Keratinocyte (primary cell): Measurements from ENCODE around the gene ACSL6. TPM values are rescaled to one million over a fixed set of nuclear protein-coding genes. Genes with fewer than 3 reads are reported as not detected.

ENCODE experiments used
- DNase-seq: peaks from one replicate; pipeline ENCODE4 v3.0.0-alpha.2; 2011; ENCODE audit warnings: low read depth, missing footprints, low spot score
- FAIRE-seq: peaks from 2 replicates; lab custom pipeline; 2011; peaks lifted over from hg19 to GRCh38; lab: Jason Lieb, UNC
- H2AFZ ChIP-seq: 2 replicates; pipeline ENCODE4 v1.6.0; 2012; ENCODE audit warnings: low read length, control low read depth, inconsistent platforms; ENCODE audit not compliant: control insufficient read depth
- H3K27ac ChIP-seq: 2 replicates; pipeline ENCODE4 v1.5.1; 2011; ENCODE audit warnings: low read length; ENCODE audit not compliant: control insufficient read depth, insufficient read depth
- H3K27me3 ChIP-seq: 3 replicates; pipeline ENCODE4 v1.6.0; 2011; ENCODE audit warnings: low read length; ENCODE audit not compliant: control insufficient read depth, insufficient read depth; ENCODE audit errors: extremely low read depth
- H3K36me3 ChIP-seq, 2 experiments: 2 replicates in 1 of 2; 3 replicates in 1 of 2; pipeline ENCODE4 v1.5.1; 2011; ENCODE audit warnings: low read length in 2 of 2, mild to moderate bottlenecking in 1 of 2; ENCODE audit not compliant: control insufficient read depth in 2 of 2, insufficient read depth in 2 of 2; ENCODE audit errors: extremely low read depth in 1 of 2
- H3K4me1 ChIP-seq: 3 replicates; pipeline ENCODE4 v1.5.1; 2011; ENCODE audit warnings: low read length; ENCODE audit not compliant: control insufficient read depth, insufficient read depth; ENCODE audit errors: extremely low read depth
- H3K4me2 ChIP-seq: 3 replicates; pipeline ENCODE4 v1.6.0; 2011; ENCODE audit warnings: low read depth, low read length; ENCODE audit not compliant: control insufficient read depth, insufficient read depth; ENCODE audit errors: extremely low read depth
- H3K4me3 ChIP-seq, 3 experiments: fragments of 200-600 bp in 1 of 3; sonication (generic) in 1 of 3; 2 replicates in 2 of 3; 3 replicates in 1 of 3; pipeline ENCODE4 v1.5.1; 2011 to 2016; ENCODE audit warnings: low read length in 3 of 3, mild to moderate bottlenecking in 3 of 3, control low read depth in 2 of 3, inconsistent platforms in 1 of 3, low read depth in 1 of 3, mixed read lengths in 1 of 3, mixed run types in 1 of 3, moderate library complexity in 1 of 3; ENCODE audit not compliant: control insufficient read depth in 2 of 3, insufficient read depth in 2 of 3; ENCODE audit errors: extremely low read depth in 1 of 3
- H3K79me2 ChIP-seq: 2 replicates; pipeline ENCODE4 v1.6.0; 2012; ENCODE audit warnings: low read length; ENCODE audit not compliant: control insufficient read depth, insufficient read depth
- H3K9ac ChIP-seq: 3 replicates; pipeline ENCODE4 v1.6.0; 2011; ENCODE audit warnings: low read length; ENCODE audit not compliant: control insufficient read depth, insufficient read depth; ENCODE audit errors: extremely low read depth
- H3K9me1 ChIP-seq: 3 replicates; pipeline ENCODE4 v1.6.0; 2011; ENCODE audit warnings: low read length; ENCODE audit not compliant: control insufficient read depth, insufficient read depth; ENCODE audit errors: extremely low read depth
- H3K9me3 ChIP-seq: 2 replicates; pipeline ENCODE4 v1.5.1; 2012; ENCODE audit warnings: low read depth, low read length; ENCODE audit not compliant: control insufficient read depth
- H4K20me1 ChIP-seq: 3 replicates; pipeline ENCODE4 v1.6.0; 2011; ENCODE audit warnings: low read length; ENCODE audit not compliant: control insufficient read depth, insufficient read depth; ENCODE audit errors: extremely low read depth
- CTCF ChIP-seq, 3 experiments: IDR thresholded peaks in 1 of 3; conservative IDR thresholded peaks in 1 of 3; optimal IDR thresholded peaks in 1 of 3; 2 replicates in 2 of 3; 3 replicates in 1 of 3; pipeline versions ENCODE3 to v1.5.1; 2011; ENCODE audit warnings: low read length in 3 of 3, mild to moderate bottlenecking in 3 of 3, moderate library complexity in 2 of 3, control low read depth in 1 of 3, inconsistent platforms in 1 of 3; ENCODE audit not compliant: insufficient read depth in 2 of 3; ENCODE audit errors: extremely low read depth in 1 of 3
- EZH2 ChIP-seq: IDR thresholded peaks from one replicate; pipeline ENCODE4 v1.6.1; 2012; ENCODE audit warnings: inconsistent platforms, mild to moderate bottlenecking, low read length, moderate library complexity
- dilution Hi-C: fragments of 300-500 bp; cut with MboI; formaldehyde crosslinking; loops from one replicate; pipeline ENCODE4 v1.7.0; 2020; ENCODE audit warnings: low sequenced_read_pairs; ENCODE audit not compliant: extremely low pct_ligation_motif_present
- polyA plus RNA-seq, 5 experiments: library from polyadenylated mRNA; depleted of rRNA in 3 of 5; stranded (reverse) in 3 of 5; stranded (forward) in 1 of 5; unstranded in 1 of 5; fragments of >200 nt; gene quantifications; 1 replicate in 1 of 5; 2 replicates in 3 of 5; 3 replicates in 1 of 5; pipeline versions ENCODE4 v1.2.1 to v1.2.3, GENCODE V29; 2011 to 2012; ENCODE audit warnings: missing spikeins in 2 of 5, low read depth in 1 of 5, low replicate concordance in 1 of 5

Gene ACSL6
- polyA plus RNA-seq, 1 donor (not counting 4 experiments of a cell fraction or from before 2014, with no cell fraction given), result 0.18 TPM

GRCh38 chr5:131992370-131992769, 19.1 kb downstream of the ACSL6 start:
- Histone ChIP-seq H3K9me1 (no peaks in the 10 kb centered on the region), H2AFZ (no peak overlapping the region), H3K4me3 (no peak overlapping the region), H3K9me3 (no peaks in the 10 kb centered on the region), H3K4me2 (no peak overlapping the region), H3K27ac (no peak overlapping the region), H3K36me3 (no peaks in the 10 kb centered on the region), H3K9ac (no peak overlapping the region), H3K79me2 (no peaks in the 10 kb centered on the region), H3K27me3 (peaks cover 13% of the 10 kb centered on the region), H4K20me1 (no peaks in the 10 kb centered on the region), H3K4me1 (no peaks in the 10 kb centered on the region)
- FAIRE-seq (no peak), DNase-seq (no peak)
- TF ChIP-seq CTCF (optimal IDR thresholded peaks at IDR 0.05 in 1 of 3, IDR thresholded peaks at IDR 0.05 in 1 of 3, conservative IDR thresholded peaks at IDR 0.05 in 1 of 3; ENCODE audit: extremely low read depth in 1 of 3, insufficient read depth in 2 of 3, low read length in 3 of 3), result no peak
- no peak for TF ChIP-seq EZH2
- dilution Hi-C loops, result no loop called here

GRCh38 chr5:131991593-131992324, 19.7 kb downstream of the ACSL6 start:
- no peak for FAIRE-seq
- no peaks in the 10 kb centered on the region for H3K79me2 ChIP-seq
- no peaks in the 10 kb centered on the region for H4K20me1 ChIP-seq
- no peak overlapping the region for H2AFZ ChIP-seq
- H3K4me1 ChIP-seq, result no peaks in the 10 kb centered on the region
- no peak overlapping the region for H3K9ac ChIP-seq
- dilution Hi-C loops, result no loop called here
- H3K4me2 ChIP-seq, result no peak overlapping the region
- peaks cover 13% of the 10 kb centered on the region for H3K27me3 ChIP-seq
- no peaks in the 10 kb centered on the region for H3K36me3 ChIP-seq
- no peak overlapping the region for H3K27ac ChIP-seq
- DNase-seq, result no peak
- TF ChIP-seq EZH2, result no peak
- no peak for TF ChIP-seq CTCF (optimal IDR thresholded peaks at IDR 0.05 in 1 of 3, IDR thresholded peaks at IDR 0.05 in 1 of 3, conservative IDR thresholded peaks at IDR 0.05 in 1 of 3; ENCODE audit: extremely low read depth in 1 of 3, insufficient read depth in 2 of 3, low read length in 3 of 3)
- no peaks in the 10 kb centered on the region for H3K9me3 ChIP-seq
- H3K4me3 ChIP-seq, result no peak overlapping the region
- no peaks in the 10 kb centered on the region for H3K9me1 ChIP-seq
